Midbrain (tissue), 1 donor: ENCODE results near the gene GUCY1A1.

Experiments
- DNase-seq: peaks from one replicate; lab custom pipeline; 2025; lab: John Stamatoyannopoulos, UW

GUCY1A1 gene

GRCh38 chr4:155777971-155778735 lies 111.5 kb downstream of the GUCY1A1 start:
- DNase-seq, result no peak

GRCh38 chr4:155780775-155781174 lies 114.1 kb downstream of the GUCY1A1 start:
- no peak for DNase-seq

GRCh38 chr4:155781249-155781831 lies 114.7 kb downstream of the GUCY1A1 start:
- DNase-seq, result no peak
